ENCODE results near the gene CLSTN3.

- TF ChIP-seq CTCF (conservative IDR thresholded peaks at IDR 0.05 in 1 of 2, IDR thresholded peaks at IDR 0.05 in 1 of 2; ENCODE audit: low read depth in 1 of 2, low read length in 2 of 2) (no peak), EZH2 (IDR thresholded peaks at IDR 0.05; ENCODE audit: low read length, missing control alignments) (no peak)
Observed at GRCh38 chr12:7109572-7109920, 20.6 kb upstream of the CLSTN3 start.
